H9 (cell line): ENCODE results near the gene GPATCH3. TPM values are rescaled to one million over a fixed set of nuclear protein-coding genes. Genes with fewer than 3 reads are reported as not detected.

ENCODE experiments used
- DNase-seq: peaks from one replicate; pipeline ENCODE4 v3.0.0-alpha.2; 2017
- H2AFZ ChIP-seq: one replicate; pipeline ENCODE4 v1.6.1; 2013; ENCODE audit warnings: mild to moderate bottlenecking, low read length, control low read depth, moderate library complexity
- H2AK5ac ChIP-seq: 2 replicates; pipeline ENCODE4 v1.6.1; 2013; ENCODE audit warnings: low read length, control low read depth, mixed read lengths; ENCODE audit not compliant: insufficient read length
- H2BK120ac ChIP-seq: one replicate; pipeline ENCODE4 v1.6.1; 2013; ENCODE audit warnings: low read depth, mild to moderate bottlenecking, low read length, control low read depth, inconsistent platforms; ENCODE audit not compliant: poor library complexity, severe bottlenecking
- H2BK12ac ChIP-seq: 2 replicates; pipeline ENCODE4 v1.6.1; 2013; ENCODE audit warnings: low read length, control low read depth, mixed read lengths, low read depth; ENCODE audit not compliant: insufficient read length
- H2BK15ac ChIP-seq: 2 replicates; pipeline ENCODE4 v1.6.1; 2013; ENCODE audit warnings: low read depth, low read length, control low read depth
- H2BK20ac ChIP-seq: one replicate; pipeline ENCODE4 v1.6.1; 2013; ENCODE audit warnings: low read depth, mild to moderate bottlenecking, low read length, control low read depth, inconsistent platforms; ENCODE audit not compliant: poor library complexity, severe bottlenecking
- H2BK5ac ChIP-seq: 2 replicates; pipeline ENCODE4 v1.6.1; 2013; ENCODE audit warnings: low read length, control low read depth, mixed read lengths; ENCODE audit not compliant: insufficient read length
- H3K14ac ChIP-seq: 2 replicates; pipeline ENCODE4 v1.6.1; 2013; ENCODE audit warnings: low read length, control low read depth; ENCODE audit not compliant: insufficient read depth
- H3K18ac ChIP-seq: 2 replicates; pipeline ENCODE4 v1.6.1; 2013; ENCODE audit warnings: low read depth, mild to moderate bottlenecking, mixed read lengths, low read length, control low read depth; ENCODE audit not compliant: insufficient read length
- H3K23ac ChIP-seq: 2 replicates; pipeline ENCODE4 v1.6.1; 2013; ENCODE audit warnings: low read length, control low read depth, mixed read lengths, low read depth; ENCODE audit not compliant: insufficient read length
- H3K23me2 ChIP-seq: 2 replicates; pipeline ENCODE4 v1.6.1; 2013; ENCODE audit warnings: low read depth, mild to moderate bottlenecking, mixed read lengths, low read length, control low read depth; ENCODE audit not compliant: insufficient read length, poor library complexity, severe bottlenecking
- H3K27ac ChIP-seq: 2 replicates; pipeline ENCODE4 v1.5.1; 2013; ENCODE audit warnings: low read length, control low read depth, mixed read lengths, low read depth; ENCODE audit not compliant: insufficient read length
- H3K27me3 ChIP-seq: 2 replicates; pipeline ENCODE4 v1.6.1; 2013; ENCODE audit warnings: low read length, control low read depth, inconsistent platforms; ENCODE audit not compliant: insufficient read depth
- H3K4ac ChIP-seq: 2 replicates; pipeline ENCODE4 v1.6.1; 2013; ENCODE audit warnings: low read depth, mild to moderate bottlenecking, control low read depth, inconsistent platforms, low read length, moderate library complexity
- H3K4me1 ChIP-seq: 2 replicates; pipeline ENCODE4 v1.6.1; 2013; ENCODE audit warnings: low read length, control low read depth, inconsistent platforms; ENCODE audit not compliant: insufficient read depth
- H3K4me2 ChIP-seq: 2 replicates; pipeline ENCODE4 v1.6.1; 2013; ENCODE audit warnings: low read length, control low read depth, mixed read lengths; ENCODE audit not compliant: insufficient read length, insufficient read depth
- H3K56ac ChIP-seq: 2 replicates; pipeline ENCODE4 v1.6.1; 2013; ENCODE audit warnings: low read depth, mild to moderate bottlenecking, mixed read lengths, low read length, control low read depth; ENCODE audit not compliant: insufficient read length
- H3K79me1 ChIP-seq: 2 replicates; pipeline ENCODE4 v1.6.1; 2013; ENCODE audit warnings: low read depth, mild to moderate bottlenecking, moderate library complexity, low read length, control low read depth, inconsistent platforms; ENCODE audit not compliant: insufficient read depth, poor library complexity, severe bottlenecking
- H3K79me2 ChIP-seq: 2 replicates; pipeline ENCODE4 v1.6.1; 2013; ENCODE audit warnings: low read length, control low read depth, inconsistent platforms; ENCODE audit not compliant: insufficient read depth
- H3K9ac ChIP-seq: 2 replicates; pipeline ENCODE4 v1.6.1; 2013; ENCODE audit warnings: low read length, control low read depth, mixed read lengths; ENCODE audit not compliant: insufficient read length; ENCODE audit errors: extremely low read depth
- H3K9me3 ChIP-seq: one replicate; pipeline ENCODE4 v1.6.1; 2013; ENCODE audit warnings: low read depth, low read length, inconsistent platforms; ENCODE audit not compliant: control insufficient read depth
- H3T11ph ChIP-seq: one replicate; pipeline ENCODE4 v1.6.1; 2013; ENCODE audit warnings: mild to moderate bottlenecking, low read length, control low read depth, inconsistent platforms
- H4K20me1 ChIP-seq: one replicate; pipeline ENCODE4 v1.6.1; 2013; ENCODE audit not compliant: control insufficient read depth, insufficient read length, insufficient read depth
- H4K5ac ChIP-seq: 2 replicates; pipeline ENCODE4 v1.6.1; 2013; ENCODE audit warnings: low read depth, mild to moderate bottlenecking, mixed read lengths, low read length, control low read depth; ENCODE audit not compliant: insufficient read length
- H4K8ac ChIP-seq: replicated peaks from 2 replicates; pipeline ENCODE4 v1.6.1; 2013; ENCODE audit warnings: low read length, control low read depth, mixed read lengths, low read depth; ENCODE audit not compliant: insufficient read length
- H4K91ac ChIP-seq: 2 replicates; pipeline ENCODE4 v1.6.1; 2013; ENCODE audit warnings: low read depth, mild to moderate bottlenecking, moderate library complexity, mixed read lengths, low read length, control low read depth; ENCODE audit not compliant: insufficient read length
- H3K27ac Mint-ChIP-seq, 3 experiments: 2 replicates in 2 of 3; 3 replicates in 1 of 3; pipeline ENCODE4 v1.8.0; 2020 to 2021; ENCODE audit warnings: mixed read lengths in 3 of 3, mild to moderate bottlenecking in 1 of 3, moderate library complexity in 1 of 3
- H3K27me3 Mint-ChIP-seq: 2 replicates; pipeline ENCODE4 v1.8.0; 2021; ENCODE audit warnings: low read depth, mild to moderate bottlenecking, moderate library complexity, mixed read lengths
- H3K36me3 Mint-ChIP-seq, 3 experiments: 2 replicates in 2 of 3; 3 replicates in 1 of 3; pipeline ENCODE4 v1.8.0; 2020 to 2021; ENCODE audit warnings: low read depth in 3 of 3, mixed read lengths in 3 of 3; ENCODE audit not compliant: insufficient read depth in 1 of 3
- H3K4me1 Mint-ChIP-seq, 2 experiments: 2 replicates each; pipeline ENCODE4 v1.8.0; 2020; ENCODE audit warnings: mixed read lengths in 2 of 2
- H3K4me3 Mint-ChIP-seq, 2 experiments: 2 replicates in 1 of 2; 3 replicates in 1 of 2; pipeline ENCODE4 v1.8.0; 2020 to 2021; ENCODE audit warnings: mild to moderate bottlenecking in 2 of 2, mixed read lengths in 2 of 2, moderate library complexity in 1 of 2
- H3K9me3 Mint-ChIP-seq, 2 experiments: 2 replicates in 1 of 2; 3 replicates in 1 of 2; pipeline ENCODE4 v1.8.0; 2020; ENCODE audit warnings: mild to moderate bottlenecking in 2 of 2, mixed read lengths in 2 of 2, moderate library complexity in 1 of 2
- WGBS: extraction: QIAGEN DNeasy Blood & Tissue Kit; methylation state at CpG from one replicate; pipeline ENCODE4 v1.1.7; 2013; ENCODE audit warnings: missing lambda C conversion rate, low lambda C conversion rate, mixed read lengths; ENCODE audit not compliant: insufficient read length; ENCODE audit errors: extremely low coverage; 5-methylcytosine and 5-hydroxymethylcytosine counted together
- total RNA-seq: library from RNA; stranded (reverse); gene quantifications from 2 replicates; pipeline ENCODE4 v1.2.1, GENCODE V29; 2021
- TF ChIP-seq, protein P1 (sequence below): fragments of 200-600 bp; sonication (generic); conservative IDR thresholded peaks from 3 replicates; pipeline ENCODE4 v1.8.0; 2021; ENCODE audit warnings: antibody characterized with exemption, mild to moderate bottlenecking

GPATCH3 gene
- total RNA-seq, 1 experiment from 2014 or later = 19.4 TPM

DNA sequence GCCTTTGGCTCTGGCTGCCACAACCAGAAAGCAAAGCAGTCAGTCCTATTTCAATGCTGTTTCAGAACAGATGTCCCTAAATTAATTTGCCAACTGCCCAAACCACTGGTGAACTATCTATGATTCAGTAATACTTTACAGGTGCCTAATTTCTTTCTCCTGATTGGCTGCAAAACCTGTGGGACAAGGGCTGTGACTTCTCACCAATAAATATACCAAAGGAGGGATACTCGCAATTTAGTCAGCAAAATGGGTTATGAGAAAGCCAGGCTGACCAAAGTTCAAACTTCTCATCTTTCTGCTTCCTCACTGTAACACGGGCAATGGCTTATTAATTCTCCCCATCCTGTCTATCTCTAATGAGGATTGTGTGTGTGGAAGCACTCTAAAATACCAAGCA lies 22.9 kb downstream of the GPATCH3 start:
- no peak overlapping the region for H4K5ac ChIP-seq
- H2BK5ac ChIP-seq = no peak overlapping the region
- no peak overlapping the region for H2BK120ac ChIP-seq
- no peak for DNase-seq
- H3K79me1 ChIP-seq = no peaks in the 10 kb centered on the region
- TF ChIP-seq, protein P1, sequence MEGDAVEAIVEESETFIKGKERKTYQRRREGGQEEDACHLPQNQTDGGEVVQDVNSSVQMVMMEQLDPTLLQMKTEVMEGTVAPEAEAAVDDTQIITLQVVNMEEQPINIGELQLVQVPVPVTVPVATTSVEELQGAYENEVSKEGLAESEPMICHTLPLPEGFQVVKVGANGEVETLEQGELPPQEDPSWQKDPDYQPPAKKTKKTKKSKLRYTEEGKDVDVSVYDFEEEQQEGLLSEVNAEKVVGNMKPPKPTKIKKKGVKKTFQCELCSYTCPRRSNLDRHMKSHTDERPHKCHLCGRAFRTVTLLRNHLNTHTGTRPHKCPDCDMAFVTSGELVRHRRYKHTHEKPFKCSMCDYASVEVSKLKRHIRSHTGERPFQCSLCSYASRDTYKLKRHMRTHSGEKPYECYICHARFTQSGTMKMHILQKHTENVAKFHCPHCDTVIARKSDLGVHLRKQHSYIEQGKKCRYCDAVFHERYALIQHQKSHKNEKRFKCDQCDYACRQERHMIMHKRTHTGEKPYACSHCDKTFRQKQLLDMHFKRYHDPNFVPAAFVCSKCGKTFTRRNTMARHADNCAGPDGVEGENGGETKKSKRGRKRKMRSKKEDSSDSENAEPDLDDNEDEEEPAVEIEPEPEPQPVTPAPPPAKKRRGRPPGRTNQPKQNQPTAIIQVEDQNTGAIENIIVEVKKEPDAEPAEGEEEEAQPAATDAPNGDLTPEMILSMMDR = no peak
- H3T11ph ChIP-seq = no peak overlapping the region
- H4K91ac ChIP-seq = no peak overlapping the region
- H3K9ac ChIP-seq = no peak overlapping the region
- no peaks in the 10 kb centered on the region for H3K27me3 Mint-ChIP-seq
- no peak overlapping the region for H3K27ac Mint-ChIP-seq
- H3K14ac ChIP-seq = no peak overlapping the region
- no CpG with 5 or more reads among the region's 2 CpGs for WGBS
- no peaks in the 10 kb centered on the region for H3K9me3 Mint-ChIP-seq
- H2BK15ac ChIP-seq = no peak overlapping the region
- no peaks in the 10 kb centered on the region for H3K79me2 ChIP-seq
- H3K27ac ChIP-seq = no peak overlapping the region
- H4K8ac ChIP-seq = no peak overlapping the region
- no peak overlapping the region for H2AK5ac ChIP-seq
- H3K9me3 ChIP-seq = no peaks in the 10 kb centered on the region
- no peaks in the 10 kb centered on the region for H4K20me1 ChIP-seq
- no peak overlapping the region for H2AFZ ChIP-seq
- no peak overlapping the region for H3K4me2 ChIP-seq
- no peaks in the 10 kb centered on the region; the same call in 1 of the 2 replicates for H3K4me1 ChIP-seq
- H3K23me2 ChIP-seq = no peaks in the 10 kb centered on the region
- H3K4ac ChIP-seq = no peak overlapping the region
- H3K18ac ChIP-seq = no peak overlapping the region
- no peak overlapping the region for H3K23ac ChIP-seq
- no peaks in the 10 kb centered on the region for H3K27me3 ChIP-seq
- H3K4me1 Mint-ChIP-seq = peaks cover 0 to 8% of the 10 kb centered on the region in 2 experiments; a peak in 2 of 4 replicates
- peaks cover 1 to 30% (median 18%) of the 10 kb centered on the region in 3 experiments; a peak in 6 of 7 replicates for H3K36me3 Mint-ChIP-seq
- H3K56ac ChIP-seq = no peak overlapping the region
- no peak overlapping the region for H2BK20ac ChIP-seq
- no peak overlapping the region for H2BK12ac ChIP-seq
- no peak overlapping the region for H3K4me3 Mint-ChIP-seq
